Stimulated activated CD4-positive, alpha-beta T cell treated with anti-CD3 and anti-CD28 coated beads, TNF-alpha, amount 100 ng/mL, for 4 hours (primary cell): Measurements from ENCODE around the gene MFSD12.
"Not testable (repeated sequence)": the region's sequence is repeated elsewhere in the genome, so short reads cannot be mapped to it uniquely, and the experiment has no call there.

Experiments
- DNase-seq, 3 experiments: peaks; one replicate each; pipeline ENCODE4 v3.0.0-alpha.2; 2020; ENCODE audit warnings: low read depth in 3 of 3

The MFSD12 gene

GRCh38 chr19:3537438-3538240 lies 19.7 kb downstream of the MFSD12 start:
- no peak for DNase-seq

- no peak for DNase-seq
Measured at GRCh38 chr19:3537101-3537437, 20.3 kb downstream of the MFSD12 start.

DNA sequence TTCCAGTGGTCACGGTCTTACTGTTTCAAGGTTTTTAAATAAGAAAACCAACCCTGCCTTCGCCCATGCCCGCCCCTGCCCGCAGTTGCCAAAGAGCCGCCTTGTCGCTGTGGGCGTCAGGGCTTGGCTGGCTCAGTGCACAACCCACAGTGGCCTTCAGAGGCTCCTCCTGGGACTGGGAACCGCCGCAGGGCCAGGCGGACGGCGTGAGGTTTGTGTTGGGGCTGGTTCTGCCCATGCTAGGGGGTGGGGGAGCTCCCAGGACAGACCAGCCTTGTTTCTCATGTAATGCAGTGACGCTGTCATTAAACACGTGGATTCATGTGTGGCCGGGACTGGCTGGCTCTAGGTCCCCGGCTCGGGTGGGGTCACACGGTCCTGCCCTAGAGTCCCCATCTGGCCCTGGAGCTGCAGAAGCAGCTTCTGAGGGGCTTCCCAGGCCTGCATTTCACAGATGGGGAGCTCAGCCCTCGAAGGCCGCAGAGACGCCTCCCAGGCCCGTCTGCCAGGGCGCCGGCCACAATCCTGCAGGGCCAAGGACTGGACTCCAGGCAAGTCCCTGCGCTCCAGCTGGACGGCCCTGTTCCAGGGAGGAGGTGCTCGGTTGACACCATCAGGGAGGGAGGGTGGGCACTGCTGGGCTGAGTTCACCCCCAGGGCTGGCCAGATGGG lies 20.8 kb downstream of the MFSD12 start:
- no peak for DNase-seq

DNA sequence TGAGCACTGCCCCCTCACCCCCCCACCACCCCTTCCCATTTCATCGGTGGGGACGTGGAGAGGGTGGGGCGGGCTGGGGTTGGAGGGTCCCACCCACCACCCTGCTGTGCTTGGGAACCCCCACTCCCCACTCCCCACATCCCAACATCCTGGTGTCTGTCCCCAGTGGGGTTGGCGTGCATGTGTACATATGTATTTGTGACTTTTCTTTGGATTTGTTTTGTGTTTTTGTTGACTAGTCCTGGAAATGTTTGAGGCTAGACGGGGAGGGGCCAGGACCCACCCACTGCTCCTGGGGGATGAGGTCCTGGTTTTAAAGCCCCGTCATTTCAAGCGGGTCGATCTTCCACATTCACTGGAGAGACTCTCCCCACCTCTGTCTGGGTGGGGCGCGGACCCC lies 21.4 kb downstream of the MFSD12 start:
- DNase-seq: no peak

- DNase-seq: no peak
Measured at GRCh38 chr19:3535563-3535965, 21.8 kb downstream of the MFSD12 start.

- DNase-seq: no peak
Measured at GRCh38 chr19:3535235-3535535, 22.2 kb downstream of the MFSD12 start.

DNA sequence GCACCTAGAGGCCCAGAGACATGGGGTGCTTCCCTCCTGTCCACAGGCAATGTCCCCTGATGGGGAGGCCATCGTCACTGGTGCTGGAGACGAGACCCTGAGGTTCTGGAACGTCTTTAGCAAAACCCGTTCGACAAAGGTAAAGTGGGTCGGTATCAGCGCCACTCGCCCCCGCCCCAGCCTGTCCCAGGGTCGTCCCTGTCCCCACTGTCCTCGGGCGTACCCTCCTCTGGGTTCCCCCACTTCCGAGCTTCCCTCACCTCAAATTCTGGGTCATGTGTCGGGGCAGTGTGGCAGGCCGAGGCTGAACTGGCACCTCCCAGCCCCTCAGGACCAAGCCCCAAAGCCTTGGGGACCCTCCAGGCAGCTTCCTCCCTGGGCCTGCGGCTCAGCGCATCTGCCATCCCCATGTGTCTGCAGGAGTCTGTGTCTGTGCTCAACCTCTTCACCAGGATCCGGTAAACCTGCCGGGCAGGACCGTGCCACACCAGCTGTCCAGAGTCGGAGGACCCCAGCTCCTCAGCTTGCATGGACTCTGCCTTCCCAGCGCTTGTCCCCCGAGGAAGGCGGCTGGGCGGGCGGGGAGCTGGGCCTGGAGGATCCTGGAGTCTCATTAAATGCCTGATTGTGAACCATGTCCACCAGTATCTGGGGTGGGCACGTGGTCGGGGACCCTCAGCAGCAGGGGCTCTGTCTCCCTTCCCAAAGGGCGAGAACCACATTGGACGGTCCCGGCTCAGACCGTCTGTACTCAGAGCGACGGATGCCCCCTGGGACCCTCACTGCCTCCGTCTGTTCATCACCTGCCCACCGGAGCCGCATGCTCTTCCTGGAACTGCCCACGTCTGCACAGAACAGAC lies 22.8 kb downstream of the MFSD12 start:
- no peak for DNase-seq

GRCh38 chr19:3533563-3534216 lies 23.7 kb downstream of the MFSD12 start:
- no peak for DNase-seq

DNA sequence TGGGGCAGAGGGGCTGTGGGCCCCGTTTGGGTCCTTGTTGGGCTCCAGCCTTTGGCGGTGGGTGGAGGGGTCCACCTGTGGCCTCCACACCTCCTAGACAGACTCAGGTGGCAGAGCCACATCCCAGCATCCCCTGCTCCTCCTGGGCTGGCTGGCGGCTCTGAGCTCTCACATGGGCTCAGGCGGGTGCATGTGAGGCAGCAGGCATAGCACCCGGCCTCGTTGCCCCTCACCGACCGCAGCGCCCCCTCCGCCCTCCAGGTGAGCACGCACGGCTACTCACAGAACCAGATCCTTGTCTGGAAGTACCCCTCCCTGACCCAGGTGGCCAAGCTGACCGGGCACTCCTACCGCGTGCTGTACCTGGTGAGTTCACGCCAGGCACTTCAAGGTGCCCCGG lies 24.4 kb downstream of the MFSD12 start:
- no peak for DNase-seq

DNA sequence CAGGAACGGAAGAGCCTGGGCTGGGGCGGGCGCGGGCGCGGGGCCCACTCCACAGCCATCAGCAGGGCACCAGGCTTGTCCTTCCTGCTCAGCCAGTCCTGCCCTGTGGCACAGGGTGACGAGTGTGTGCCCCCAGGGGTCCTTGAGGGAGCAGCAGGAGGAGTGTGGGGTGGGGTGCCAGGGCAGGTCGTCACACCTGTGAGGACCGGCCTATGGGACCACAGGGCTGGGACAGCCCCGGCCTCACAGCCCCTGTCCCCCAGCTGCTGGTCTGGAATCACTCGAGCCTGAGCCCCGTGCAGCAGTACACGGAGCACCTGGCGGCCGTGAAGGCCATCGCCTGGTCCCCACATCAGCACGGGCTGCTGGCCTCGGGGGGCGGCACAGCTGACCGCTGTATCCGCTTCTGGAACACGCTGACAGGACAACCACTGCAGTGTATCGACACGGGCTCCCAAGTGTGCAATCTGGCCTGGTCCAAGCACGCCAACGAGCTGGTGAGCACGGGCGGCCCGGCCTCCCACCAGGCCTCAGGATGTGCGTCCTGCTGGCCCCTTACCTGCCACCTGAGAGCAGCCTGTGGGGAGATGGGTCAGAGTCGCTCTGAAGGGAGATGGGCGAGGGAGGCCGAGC lies 25.1 kb downstream of the MFSD12 start:
- DNase-seq: no peak

DNA sequence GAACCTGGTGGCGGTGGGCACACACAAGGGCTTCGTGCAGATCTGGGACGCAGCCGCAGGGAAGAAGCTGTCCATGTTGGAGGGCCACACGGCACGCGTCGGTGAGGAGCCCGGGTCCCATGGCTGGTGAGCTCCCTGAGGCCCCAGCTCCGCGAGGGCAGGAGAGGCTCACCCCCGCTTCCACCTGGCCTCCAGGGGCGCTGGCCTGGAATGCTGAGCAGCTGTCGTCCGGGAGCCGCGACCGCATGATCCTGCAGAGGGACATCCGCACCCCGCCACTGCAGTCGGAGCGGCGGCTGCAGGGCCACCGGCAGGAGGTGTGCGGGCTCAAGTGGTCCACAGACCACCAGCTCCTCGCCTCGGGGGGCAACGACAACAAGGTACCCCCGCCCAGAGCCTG lies 25.7 kb downstream of the MFSD12 start:
- no peak for DNase-seq

DNA sequence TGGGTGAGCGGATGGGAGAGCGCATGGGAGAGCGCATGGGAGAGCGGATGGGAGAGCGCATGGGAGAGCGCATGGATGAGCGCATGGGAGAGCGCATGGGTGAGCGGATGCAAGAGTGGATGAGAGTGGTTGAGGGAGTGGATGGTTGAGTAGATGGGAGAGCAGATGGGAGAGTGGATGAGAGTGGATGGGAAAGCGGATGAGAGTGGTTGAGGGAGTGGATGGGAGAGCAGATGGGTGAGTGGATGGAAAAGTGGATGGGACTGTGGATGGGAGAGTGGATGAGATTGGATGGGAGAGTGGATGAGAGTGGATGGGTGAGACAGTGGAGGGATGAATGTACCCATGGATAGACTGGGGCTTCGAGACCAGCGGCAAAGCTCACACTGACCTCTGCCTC lies 27.0 kb downstream of the MFSD12 start:
- DNase-seq: no peak

DNA sequence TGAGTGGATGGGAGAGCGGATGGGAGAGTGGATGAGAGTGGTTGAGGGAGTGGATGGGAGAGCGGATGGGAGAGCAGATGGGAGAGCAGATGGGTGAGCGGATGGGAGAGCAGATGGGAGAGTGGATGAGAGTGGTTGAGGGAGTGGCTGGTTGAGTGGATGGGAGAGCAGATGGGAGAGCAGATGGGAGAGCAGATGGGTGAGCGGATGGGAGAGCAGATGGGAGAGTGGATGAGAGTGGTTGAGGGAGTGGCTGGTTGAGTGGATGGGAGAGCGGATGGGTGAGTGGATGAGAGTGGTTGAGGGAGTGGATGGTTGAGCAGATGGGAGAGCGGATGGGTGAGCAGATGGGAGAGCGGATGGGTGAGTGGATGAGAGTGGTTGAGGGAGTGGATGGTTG lies 28.1 kb downstream of the MFSD12 start:
- DNase-seq: not testable (repeated sequence)

DNA sequence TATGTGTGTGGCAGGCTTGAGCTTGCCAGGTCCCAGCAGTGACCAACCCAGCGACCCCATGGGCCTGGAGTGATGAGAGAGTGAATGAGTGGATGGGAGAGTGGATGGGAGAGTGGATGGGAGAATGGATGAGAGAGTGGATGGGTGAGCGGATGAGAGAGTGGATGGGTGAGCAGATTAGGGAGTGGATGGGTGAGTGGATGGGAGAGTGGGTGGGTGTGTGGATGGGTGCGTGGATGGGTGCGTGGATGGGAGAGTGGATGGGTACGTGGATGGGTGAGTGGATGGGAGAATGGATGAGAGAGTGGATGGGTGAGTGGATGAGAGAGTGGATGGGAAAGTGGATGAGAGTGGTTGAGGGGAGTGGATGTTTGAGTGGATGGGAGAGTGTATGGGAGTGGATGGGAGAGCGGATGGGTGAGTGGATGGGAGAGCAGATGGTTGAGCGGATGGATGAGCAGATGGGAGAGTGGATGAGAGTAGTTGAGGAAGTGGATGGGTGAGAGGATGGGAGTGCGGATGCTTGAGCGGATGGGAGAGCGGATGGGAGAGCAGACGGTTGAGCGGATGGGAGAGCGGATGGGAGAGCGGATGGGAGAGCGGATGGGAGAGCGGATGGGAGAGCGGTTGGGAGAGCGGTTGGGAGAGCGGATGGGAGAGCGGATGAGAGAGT lies 28.7 kb downstream of the MFSD12 start:
- DNase-seq: no peak

DNA sequence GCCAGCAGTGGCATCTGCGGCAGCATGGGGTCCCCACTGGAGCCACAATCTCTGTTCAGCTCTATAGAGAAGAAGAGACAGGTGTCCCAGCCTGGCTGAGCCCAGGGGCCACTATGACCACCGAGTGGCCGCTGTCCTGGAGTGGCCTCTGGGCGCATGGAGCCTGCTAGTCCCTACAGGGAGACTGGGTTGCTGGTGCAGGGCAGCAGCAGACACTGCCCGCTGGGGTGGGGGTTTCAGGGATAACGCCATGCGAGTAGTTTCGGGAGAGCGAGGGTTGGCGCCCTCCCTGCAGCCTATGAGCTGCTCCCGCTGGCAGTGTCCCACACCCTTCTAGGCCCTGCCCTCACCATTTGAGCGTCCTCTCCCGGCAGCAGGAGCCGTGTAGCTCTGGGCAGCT lies 29.3 kb downstream of the MFSD12 start:
- no peak for DNase-seq

DNA sequence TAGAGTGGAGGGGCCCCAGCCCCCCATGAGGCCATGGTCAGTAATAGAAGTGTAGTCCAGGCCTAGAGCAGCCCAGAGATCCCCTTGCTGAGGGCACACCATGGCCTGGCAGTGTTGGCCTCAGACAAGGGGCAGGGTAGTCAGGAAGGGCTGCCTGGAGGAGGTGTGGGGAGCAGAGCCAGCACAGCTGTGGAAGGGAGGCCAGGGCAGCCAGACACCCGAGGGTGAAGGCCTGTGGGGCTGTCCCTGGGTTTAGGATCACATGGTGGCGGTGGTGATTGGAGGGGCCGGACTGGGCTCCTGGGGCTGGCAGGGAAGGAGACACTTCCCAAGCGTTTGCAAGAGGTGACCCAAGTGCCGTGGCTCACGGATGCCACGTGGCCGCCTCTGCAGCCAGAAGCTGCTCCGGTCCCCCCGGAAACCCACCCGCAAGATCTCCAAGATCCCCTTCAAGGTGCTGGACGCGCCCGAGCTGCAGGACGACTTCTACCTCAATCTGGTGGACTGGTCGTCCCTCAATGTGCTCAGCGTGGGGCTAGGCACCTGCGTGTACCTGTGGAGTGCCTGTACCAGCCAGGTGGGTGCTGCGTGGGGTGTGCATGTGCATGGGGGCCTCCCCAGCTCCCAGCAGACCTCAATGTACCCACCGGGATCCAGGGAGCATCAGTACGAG lies 30.0 kb downstream of the MFSD12 start:
- no peak for DNase-seq

GRCh38 chr19:3526507-3527237 lies 30.7 kb downstream of the MFSD12 start:
- DNase-seq: no peak

- DNase-seq: no peak
Measured at GRCh38 chr19:3524904-3525451, 32.4 kb downstream of the MFSD12 start.

DNA sequence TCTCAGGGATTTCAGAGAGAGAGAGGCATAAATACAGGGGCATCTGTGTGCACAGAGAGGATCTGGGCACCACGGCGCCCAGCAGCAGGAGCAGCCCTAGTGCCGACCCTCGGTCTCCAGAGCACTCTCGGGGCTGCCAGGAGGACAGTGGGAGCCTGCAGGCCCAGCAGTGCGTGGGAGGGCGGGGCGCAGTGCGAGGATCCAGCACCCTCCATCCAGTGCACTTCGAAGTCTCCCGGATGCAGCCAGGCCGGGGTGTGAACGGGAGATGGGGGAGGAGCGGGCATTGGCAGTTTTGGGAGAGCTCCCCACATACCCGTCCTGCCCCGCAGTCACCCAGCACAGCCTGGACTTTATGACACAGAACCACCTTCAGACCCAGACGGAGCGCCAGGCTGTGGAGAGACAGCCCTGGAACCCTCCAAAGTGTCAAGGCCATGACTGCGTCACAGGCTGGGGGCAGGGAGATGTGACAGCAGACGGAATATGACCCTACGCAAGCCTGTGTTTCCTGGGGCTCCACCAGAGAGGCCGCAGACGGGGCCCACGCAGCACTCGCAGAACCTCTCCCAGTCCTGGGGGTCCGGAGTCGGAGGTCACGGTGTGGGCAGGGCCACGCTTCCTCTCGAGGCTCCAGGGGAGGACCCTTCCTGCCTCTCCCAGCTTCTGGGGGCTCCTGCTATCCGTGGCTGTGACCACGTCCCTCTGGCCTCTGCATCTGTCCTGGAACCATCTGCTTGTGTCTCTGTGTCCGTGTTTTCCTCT lies 33.1 kb downstream of the MFSD12 start:
- DNase-seq: no peak
